Endothelial cell of umbilical vein (primary cell): ENCODE results near the gene CPNE2. TPM values are rescaled to one million over a fixed set of nuclear protein-coding genes. Genes with fewer than 3 reads are reported as not detected.

ENCODE experiments used
- BruUV-seq: library from RNA; stranded (reverse); fragments of 400-500 nt; replicated peaks from 2 replicates; lab custom pipeline; 2021; lab: Mats Ljungman, UMichigan
- CTCF ChIA-PET: fragments of 300-600, 350-600 bp; sonication (Branson Sonifier 250); formaldehyde crosslinking; loops from one replicate; lab custom pipeline; 2021; ENCODE audit warnings: antibody characterized with exemption, inconsistent platforms; lab: Charles Lee
- POLR2A ChIA-PET: fragments of 300-600, 350-600 bp; sonication (Branson Sonifier 250); formaldehyde crosslinking; loops from one replicate; lab custom pipeline; 2021; ENCODE audit warnings: antibody characterized with exemption, inconsistent platforms; lab: Charles Lee
- DNase-seq: peaks from one replicate; pipeline ENCODE4 v3.0.0-alpha.2; 2011; ENCODE audit warnings: low read depth, low spot score
- FAIRE-seq: peaks from 2 replicates; lab custom pipeline; 2011; peaks lifted over from hg19 to GRCh38; lab: Jason Lieb, UNC
- H2AFZ ChIP-seq: 2 replicates; pipeline ENCODE4 v1.6.0; 2012; ENCODE audit warnings: low read depth, low read length, control low read depth, inconsistent platforms
- H3K27ac ChIP-seq: 2 replicates; pipeline ENCODE4 v1.5.1; 2011; ENCODE audit warnings: low read depth, mild to moderate bottlenecking, control low read depth, low read length, moderate library complexity; ENCODE audit not compliant: insufficient read depth
- H3K27me3 ChIP-seq, 2 experiments: 2 replicates each; pipeline versions ENCODE4 v1.6.0 to v1.6.1; 2011; ENCODE audit warnings: low read length in 2 of 2, mixed read lengths in 1 of 2; ENCODE audit not compliant: control insufficient read depth in 2 of 2, insufficient read depth in 2 of 2
- H3K36me3 ChIP-seq, 2 experiments: 2 replicates in 1 of 2; 3 replicates in 1 of 2; pipeline ENCODE4 v1.5.1; 2011; ENCODE audit warnings: low read length in 2 of 2, mild to moderate bottlenecking in 1 of 2, moderate library complexity in 1 of 2; ENCODE audit not compliant: control insufficient read depth in 2 of 2, insufficient read depth in 2 of 2; ENCODE audit errors: extremely low read depth in 1 of 2
- H3K4me1 ChIP-seq: 3 replicates; pipeline ENCODE4 v1.5.1; 2011; ENCODE audit warnings: mild to moderate bottlenecking, low read length; ENCODE audit not compliant: control insufficient read depth, insufficient read depth; ENCODE audit errors: extremely low read depth
- H3K4me2 ChIP-seq: 2 replicates; pipeline ENCODE4 v1.6.1; 2011; ENCODE audit warnings: low read length, control low read depth, mixed read lengths; ENCODE audit not compliant: insufficient read depth
- H3K4me3 ChIP-seq, 3 experiments: fragments of 200-600 bp in 1 of 3; sonication (generic), shearing (Covaris generic) in 1 of 3; replicated peaks in 1 of 3; 2 replicates each; pipeline ENCODE4 v1.5.1; 2011 to 2016; ENCODE audit warnings: control low read depth in 3 of 3, low read length in 3 of 3, mild to moderate bottlenecking in 2 of 3, inconsistent platforms in 1 of 3, low read depth in 1 of 3, moderate library complexity in 1 of 3; ENCODE audit not compliant: insufficient read depth in 1 of 3
- H3K79me2 ChIP-seq: 2 replicates; pipeline ENCODE4 v1.6.0; 2012; ENCODE audit warnings: low read length, inconsistent platforms; ENCODE audit not compliant: control insufficient read depth, insufficient read depth
- H3K9ac ChIP-seq: replicated peaks from 2 replicates; pipeline ENCODE3; 2011; ENCODE audit warnings: low read length, control low read depth; ENCODE audit not compliant: insufficient read depth; ENCODE audit errors: extremely low read depth
- H3K9me1 ChIP-seq: replicated peaks from 3 replicates; pipeline ENCODE4 v1.6.0; 2011; ENCODE audit warnings: mild to moderate bottlenecking, low read length; ENCODE audit not compliant: control insufficient read depth, insufficient read depth; ENCODE audit errors: extremely low read depth
- H3K9me3 ChIP-seq: replicated peaks from 2 replicates; pipeline ENCODE4 v1.5.1; 2012; ENCODE audit warnings: low read length, inconsistent platforms; ENCODE audit not compliant: control insufficient read depth, insufficient read depth
- H4K20me1 ChIP-seq: replicated peaks from 2 replicates; pipeline ENCODE3; 2011; ENCODE audit warnings: mild to moderate bottlenecking, low read length; ENCODE audit not compliant: control insufficient read depth, insufficient read depth; ENCODE audit errors: extremely low read depth
- CTCF ChIP-seq, 2 donors: IDR thresholded peaks; 1 replicate in 1 of 2; 2 replicates in 1 of 2; pipeline ENCODE4 v1.5.1; 2011; ENCODE audit warnings: low read length in 2 of 2, mild to moderate bottlenecking in 2 of 2, moderate library complexity in 2 of 2, control low read depth in 1 of 2, inconsistent platforms in 1 of 2, low read depth in 1 of 2; ENCODE audit not compliant: insufficient read depth in 1 of 2; ENCODE audit errors: extremely low read depth in 1 of 2
- EZH2 ChIP-seq: IDR thresholded peaks from 2 replicates; pipeline ENCODE4 v1.6.1; 2012; ENCODE audit warnings: borderline replicate concordance, low read depth, mild to moderate bottlenecking, moderate library complexity, low read length, inconsistent platforms; ENCODE audit not compliant: severe bottlenecking
- FOS ChIP-seq: IDR thresholded peaks from 2 replicates; pipeline ENCODE4 v1.6.1; 2011; ENCODE audit warnings: mild to moderate bottlenecking, low read length, moderate library complexity, borderline replicate concordance; ENCODE audit not compliant: insufficient read depth
- GATA2 ChIP-seq: IDR thresholded peaks from 2 replicates; pipeline ENCODE4 v1.7.0; 2011; ENCODE audit warnings: low read depth, mild to moderate bottlenecking, moderate library complexity, mixed read lengths, low read length; ENCODE audit not compliant: insufficient read length, insufficient read depth
- JUN ChIP-seq: IDR thresholded peaks from 2 replicates; pipeline ENCODE4 v1.6.1; 2011; ENCODE audit warnings: borderline replicate concordance, low read depth; ENCODE audit not compliant: insufficient read length, insufficient read depth
- MAX ChIP-seq: IDR thresholded peaks from 2 replicates; pipeline ENCODE4 v1.6.1; 2011; ENCODE audit not compliant: insufficient read depth, insufficient read length
- MYC ChIP-seq: IDR thresholded peaks from one replicate; pipeline ENCODE4 v1.6.1; 2011; ENCODE audit warnings: mild to moderate bottlenecking, low read depth, low read length
- POLR2A ChIP-seq: IDR thresholded peaks from 2 replicates; pipeline ENCODE4 v1.6.1; 2012; ENCODE audit warnings: low read depth, mild to moderate bottlenecking, control low read depth, low read length
- POLR2AphosphoS5 ChIP-seq: IDR thresholded peaks from 2 replicates; pipeline ENCODE4 v1.6.1; 2012; ENCODE audit warnings: low read depth, mild to moderate bottlenecking, control low read depth, low read length, moderate library complexity; ENCODE audit not compliant: insufficient read depth
- dilution Hi-C: fragments of 300-500 bp; cut with MboI; formaldehyde crosslinking; loops from one replicate; pipeline ENCODE4 v1.15.0; 2019; ENCODE audit warnings: low sequenced_read_pairs; ENCODE audit not compliant: extremely low pct_ligation_motif_present
- intact Hi-C: fragments of 100-400 bp; cut with micrococcal nuclease; formaldehyde crosslinking; loops from one replicate; pipeline ENCODE4 v1.10.0; 2022
- polyA plus RNA-seq, 4 experiments: library from polyadenylated mRNA; depleted of rRNA in 3 of 4; stranded (reverse) in 3 of 4; unstranded in 1 of 4; fragments of >200 nt; gene quantifications; 2 replicates each; pipeline versions ENCODE4 v1.2.1 to v1.2.3, GENCODE V29; 2011 to 2012; ENCODE audit warnings: missing spikeins in 1 of 4
- total RNA-seq: library from RNA; stranded (reverse); gene quantifications from 2 replicates; pipeline ENCODE4 v1.2.3, GENCODE V29; 2021

The CPNE2 gene
- total and polyA plus RNA-seq, 2 donors (not counting 3 experiments of a cell fraction or from before 2014, with no cell fraction given) = 91.9 to 187 TPM

GRCh38 chr16:57159447-57159846, 67.1 kb downstream of the CPNE2 start:
- Histone ChIP-seq H3K27me3 (no peaks in the 10 kb centered on the region), H4K20me1 (no peaks in the 10 kb centered on the region), H3K9ac (no peak overlapping the region), H3K36me3 (peaks cover 0 to 6% of the 10 kb centered on the region in 2 experiments), H2AFZ (no peak overlapping the region), H3K9me1 (no peaks in the 10 kb centered on the region), H3K4me2 (no peak overlapping the region), H3K4me3 (no peak overlapping the region), H3K4me1 (peaks cover 11% of the 10 kb centered on the region), H3K79me2 (no peaks in the 10 kb centered on the region), H3K27ac (no peak overlapping the region), H3K9me3 (no peaks in the 10 kb centered on the region)
- BruUV-seq = no TSS peak
- FAIRE-seq = no peak
- CTCF ChIA-PET = interaction anchor here (0.9 to 3.5 kb wide), 4 partner anchors 8 to 67 kb away, joined by 3 to 14 read pairs (median 4); partner anchors contain the start of gene CPNE2
- intact Hi-C loops = no loop called here
- POLR2A ChIA-PET = no interaction called here
- no peak for DNase-seq
- TF ChIP-seq MAX (no peak), POLR2A (no peak), POLR2AphosphoS5 (no peak), MYC (no peak), GATA2 (no peak), CTCF (IDR thresholded peaks at IDR 0.05; ENCODE audit: extremely low read depth in 1 of 2, insufficient read depth in 1 of 2, low read depth in 1 of 2, low read length in 2 of 2) (no peak), EZH2 (no peak), JUN (no peak), FOS (no peak)
- dilution Hi-C loops = no loop called here
